K562 (cell line): ENCODE measurements around the gene KNCN. TPM values are rescaled to one million over a fixed set of nuclear protein-coding genes. Genes with fewer than 3 reads are reported as not detected.
A peak's percentile ranks its signal among the peaks of the same experiment; 100 is the strongest.

Source experiments
- MYC ChIP-seq, 2 experiments: fragments of 250-450 bp in 1 of 2; sonication (Bioruptor Pico) in 1 of 2; IDR thresholded peaks; 2 replicates each; pipeline versions ENCODE4 v1.5.1 to v1.6.1; 2012 to 2021; ENCODE audit warnings: low read depth in 2 of 2, borderline replicate concordance in 1 of 2, improper control_type of control experiment in 1 of 2, low read length in 1 of 2, mild to moderate bottlenecking in 1 of 2, moderate library complexity in 1 of 2
- POLR2AphosphoS2 ChIP-seq: IDR thresholded peaks from 2 replicates; pipeline ENCODE4 v1.6.1; 2012; ENCODE audit warnings: low read length, improper control_type of control experiment
- RBBP5 ChIP-seq: fragments of 200-600 bp; sonication (generic); IDR thresholded peaks from 2 replicates; pipeline ENCODE4 v1.6.1; 2012; ENCODE audit warnings: borderline replicate concordance, mild to moderate bottlenecking, low read length, control low read depth, inconsistent platforms; ENCODE audit not compliant: insufficient read depth, poor library complexity, severe bottlenecking
- SAFB ChIP-seq: fragments of 200-400 bp; formaldehyde crosslinking; IDR thresholded peaks from 2 replicates; pipeline ENCODE4 v1.6.1; 2017; ENCODE audit warnings: low read depth, low read length, borderline replicate concordance
- TCF7L2 ChIP-seq: fragments of 150-350 bp; IDR thresholded peaks from 2 replicates; pipeline ENCODE4 v1.6.1; 2016; ENCODE audit warnings: low read depth, mild to moderate bottlenecking, low read length, moderate library complexity
- TFAM ChIP-seq: fragments of 250-450 bp; sonication (Bioruptor Pico); conservative IDR thresholded peaks from 2 replicates; pipeline ENCODE4 v1.5.0; 2021; ENCODE audit warnings: mild to moderate bottlenecking, moderate library complexity
- ZFP91 ChIP-seq: sonication (generic); formaldehyde crosslinking; IDR thresholded peaks from 2 replicates; pipeline ENCODE4 v1.8.0; 2022; ENCODE audit warnings: mild to moderate bottlenecking, missing genetic modification reagents
- ZMIZ1 ChIP-seq, 2 experiments: fragments of 150-350 bp in 1 of 2; IDR thresholded peaks; 2 replicates each; pipeline ENCODE4 v1.6.1; 2012 to 2016; ENCODE audit warnings: low read depth in 2 of 2, low read length in 2 of 2, mild to moderate bottlenecking in 1 of 2, moderate library complexity in 1 of 2
- ZNF239 ChIP-seq: fragments of 250-450 bp; sonication (Bioruptor Pico); IDR thresholded peaks from 2 replicates; pipeline ENCODE4 v1.4.0; 2020; ENCODE audit warnings: mild to moderate bottlenecking
- ZNF407 ChIP-seq: fragments of 450-650 bp; IDR thresholded peaks from 2 replicates; pipeline ENCODE4 v1.6.1; 2016; ENCODE audit warnings: low read depth
- ZNF778 ChIP-seq: fragments of 450-650 bp; formaldehyde crosslinking; IDR thresholded peaks from 2 replicates; pipeline ENCODE4 v1.4.0; 2020; ENCODE audit warnings: mild to moderate bottlenecking, moderate library complexity
- polyA plus RNA-seq, 8 experiments: library from polyadenylated mRNA; depleted of rRNA in 4 of 8; stranded (reverse) in 5 of 8; unstranded in 3 of 8; fragments of >200 nt; fragmentation: Nextera tagmentation in 2 of 8; fragmentation: Illumina TruSeq in 1 of 8; extraction: Ambion mirVana in 2 of 8; extraction: Trizol in 1 of 8; gene quantifications; 2 replicates each; pipeline versions ENCODE4 v1.2.1 to v1.2.3, GENCODE V29; 2011 to 2014; ENCODE audit warnings: inconsistent platforms in 1 of 8, missing spikeins in 1 of 8
- total RNA-seq, 7 experiments: library from RNA; depleted of rRNA in 6 of 7; stranded (reverse); fragments of >200 nt in 6 of 7; fragmentation: Illumina TruSeq in 2 of 7; extraction: Trizol in 2 of 7; gene quantifications; 2 replicates each; pipeline versions ENCODE4 v1.2.1 to v1.2.3, GENCODE V29; 2011 to 2021; ENCODE audit warnings: low replicate concordance in 1 of 7

KNCN gene
- total and polyA plus RNA-seq, 9 of the 15 experiments (the other 6 are each of a cell fraction or from before 2014, with no cell fraction given), result not detected

DNA sequence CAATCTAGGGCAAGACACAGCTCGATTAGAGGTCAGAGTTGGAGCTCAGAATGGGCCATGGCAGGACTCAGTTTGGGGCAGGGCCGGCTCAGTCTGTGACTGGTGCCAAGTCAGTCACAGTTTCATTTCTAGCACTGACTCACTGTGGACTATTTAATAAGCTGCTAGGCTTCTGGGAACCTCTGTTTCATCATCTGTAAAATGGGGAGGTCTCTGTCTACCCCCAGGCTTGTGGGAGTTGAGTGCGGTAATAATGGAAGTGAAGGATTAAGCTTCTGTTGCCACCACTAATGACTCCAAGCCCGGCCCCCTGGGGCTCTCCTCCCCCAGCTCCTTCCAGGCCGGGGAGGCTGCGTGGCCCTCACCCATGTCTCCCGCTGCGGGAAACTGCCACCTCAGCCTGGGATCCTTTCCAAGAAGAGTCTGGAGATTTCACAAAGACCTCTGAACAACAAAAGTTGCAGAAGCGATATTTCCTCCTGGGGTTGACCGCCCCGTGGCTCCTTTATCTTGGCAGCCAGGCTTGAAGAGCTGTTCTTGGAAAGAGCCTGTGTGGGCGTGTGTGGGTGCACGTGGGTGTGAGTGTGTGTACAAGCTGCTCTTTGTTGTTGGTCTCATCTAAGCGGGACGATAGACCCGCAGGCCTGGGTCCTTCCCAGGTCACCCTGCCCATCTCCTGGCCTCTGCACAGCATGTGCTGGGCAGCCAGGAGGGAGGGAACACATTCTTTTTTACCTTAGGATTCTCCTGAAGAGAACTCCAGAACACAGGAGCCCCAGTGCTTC lies 29.1 kb downstream of the KNCN start (continued):
- TF ChIP-seq ZNF407 (no peak), TCF7L2 (no peak), TFAM (CRISPR knock-in tag) (no peak), POLR2AphosphoS2 (no peak), ZFP91 (no peak), ZNF778 (CRISPR knock-in tag) (no peak), ZMIZ1 (IDR thresholded peaks at IDR 0.05; ENCODE audit: low read depth in 2 of 2, low read length in 2 of 2) (peak in 1 of 2 experiments; percentile 80; a peak in 2 of 4 replicates), MYC (IDR thresholded peaks at IDR 0.05; ENCODE audit: low read depth, low read length) (peak; percentile 93), MYC (CRISPR knock-in tag; IDR thresholded peaks at IDR 0.05; ENCODE audit: borderline replicate concordance, low read depth) (no peak), RBBP5 (peak; percentile 76), ZNF239 (CRISPR knock-in tag) (no peak), SAFB (no peak)
